ENCODE data around the gene RPP40.

RPP40 gene

GRCh38 chr6:5003604-5004372 lies at the start of gene RPP40:
TSS of gene RPP40 (minus strand) at chr6:5004037. CDS start at chr6:5004002, 35 bp downstream.
- peak within 1 kb of the TSS; percentile 84 for H3K4me3 ChIP-seq (ENCODE audit: control insufficient read depth, low read depth, low read length)
- TF ChIP-seq CTCF (conservative IDR thresholded peaks at IDR 0.05; ENCODE audit: control insufficient read depth, insufficient read depth, low read depth, low read length): peak; percentile 64
- DNase-seq (ENCODE audit: low read depth): peak; percentile 94

- H3K4me3 ChIP-seq (ENCODE audit: control insufficient read depth, low read depth, low read length): no peak overlapping the region
- peak; percentile 23 for DNase-seq (ENCODE audit: low read depth)
- TF ChIP-seq CTCF (conservative IDR thresholded peaks at IDR 0.05; ENCODE audit: control insufficient read depth, insufficient read depth, low read depth, low read length): no peak
These were observed 49.2 kb upstream of the RPP40 start for GRCh38 chr6:5053038-5053437.

- no peak overlapping the region for H3K4me3 ChIP-seq (ENCODE audit: control insufficient read depth, low read depth, low read length)
- DNase-seq (ENCODE audit: low read depth): no peak
- TF ChIP-seq CTCF (conservative IDR thresholded peaks at IDR 0.05; ENCODE audit: control insufficient read depth, insufficient read depth, low read depth, low read length): no peak
These were observed 47.6 kb upstream of the RPP40 start for GRCh38 chr6:5051394-5051793.

- no peak overlapping the region for H3K4me3 ChIP-seq (ENCODE audit: control insufficient read depth, low read depth, low read length)
- no peak for TF ChIP-seq CTCF (conservative IDR thresholded peaks at IDR 0.05; ENCODE audit: control insufficient read depth, insufficient read depth, low read depth, low read length)
- no peak for DNase-seq (ENCODE audit: low read depth)
These were observed 46.2 kb upstream of the RPP40 start for GRCh38 chr6:5050009-5050408.

GRCh38 chr6:5046430-5046829 lies 42.6 kb upstream of the RPP40 start:
- no peak for DNase-seq (ENCODE audit: low read depth)
- no peak for TF ChIP-seq CTCF (conservative IDR thresholded peaks at IDR 0.05; ENCODE audit: control insufficient read depth, insufficient read depth, low read depth, low read length)
- no peak overlapping the region for H3K4me3 ChIP-seq (ENCODE audit: control insufficient read depth, low read depth, low read length)

GRCh38 chr6:5045416-5045815 lies 41.6 kb upstream of the RPP40 start:
- no peak overlapping the region for H3K4me3 ChIP-seq (ENCODE audit: control insufficient read depth, low read depth, low read length)
- TF ChIP-seq CTCF (conservative IDR thresholded peaks at IDR 0.05; ENCODE audit: control insufficient read depth, insufficient read depth, low read depth, low read length): no peak
- no peak for DNase-seq (ENCODE audit: low read depth)
